K562 (cell line): ENCODE results near the gene ARID3A. TPM values are rescaled to one million over a fixed set of nuclear protein-coding genes. Genes with fewer than 3 reads are reported as not detected.

Experiments
- DNMT1 ChIP-seq: fragments of 450-650 bp; IDR thresholded peaks from 2 replicates; pipeline ENCODE4 v1.6.1; 2016; ENCODE audit warnings: antibody characterized with exemption, mild to moderate bottlenecking
- ELF2 ChIP-seq: fragments of 250-450 bp; sonication (Bioruptor Pico); IDR thresholded peaks from 2 replicates; pipeline ENCODE4 v1.5.0; 2021; ENCODE audit warnings: mild to moderate bottlenecking
- ESRRA ChIP-seq: fragments of 450-650 bp; IDR thresholded peaks from 2 replicates; pipeline ENCODE4 v1.6.1; 2014; ENCODE audit warnings: low read depth, mild to moderate bottlenecking, moderate library complexity, borderline replicate concordance
- FUS ChIP-seq: fragments of 200-400 bp; formaldehyde crosslinking; optimal IDR thresholded peaks from 2 replicates; pipeline ENCODE3; 2017; ENCODE audit warnings: low read depth, low read length
- HNRNPL ChIP-seq: fragments of 200-400 bp; formaldehyde crosslinking; IDR thresholded peaks from 2 replicates; pipeline ENCODE4 v1.6.1; 2017; ENCODE audit warnings: low read depth, mild to moderate bottlenecking, low read length
- MEIS2 ChIP-seq: fragments of 450-650 bp; IDR thresholded peaks from 2 replicates; pipeline ENCODE4 v1.6.1; 2014; ENCODE audit warnings: mild to moderate bottlenecking; ENCODE audit not compliant: partially characterized antibody
- MTA2 ChIP-seq: fragments of 450-650 bp; IDR thresholded peaks from 2 replicates; pipeline ENCODE4 v1.6.1; 2016; ENCODE audit warnings: low read depth
- NR4A1 ChIP-seq, 2 experiments: fragments of 250-450 bp in 1 of 2; fragments of 450-650 bp in 1 of 2; sonication (Bioruptor Pico) in 1 of 2; IDR thresholded peaks; 2 replicates each; pipeline versions ENCODE4 v1.4.0 to v1.6.1; 2016 to 2020; ENCODE audit warnings: mild to moderate bottlenecking in 2 of 2, missing compliant biosample characterization in 1 of 2, missing genetic modification characterization in 1 of 2, moderate library complexity in 1 of 2
- PHB2 ChIP-seq: fragments of 450-650 bp; IDR thresholded peaks from 2 replicates; pipeline ENCODE4 v1.6.1; 2017; ENCODE audit warnings: low read depth
- PHF20 ChIP-seq: fragments of 450-650 bp; IDR thresholded peaks from 2 replicates; pipeline ENCODE4 v1.6.1; 2018; ENCODE audit not compliant: partially characterized antibody
- PTBP1 ChIP-seq: fragments of 200-400 bp; formaldehyde crosslinking; IDR thresholded peaks from 2 replicates; pipeline ENCODE4 v1.6.1; 2017; ENCODE audit warnings: low read depth, low read length
- RBFOX2 ChIP-seq: fragments of 200-400 bp; formaldehyde crosslinking; IDR thresholded peaks from 2 replicates; pipeline ENCODE4 v1.6.1; 2017; ENCODE audit warnings: low read depth, mild to moderate bottlenecking, low read length, moderate library complexity
- RBM14 ChIP-seq: fragments of 200-400 bp; formaldehyde crosslinking; IDR thresholded peaks from 2 replicates; pipeline ENCODE4 v1.6.1; 2018; ENCODE audit warnings: low read depth, mild to moderate bottlenecking, low read length, moderate library complexity, borderline replicate concordance; ENCODE audit not compliant: insufficient read depth
- SAFB ChIP-seq: fragments of 200-400 bp; formaldehyde crosslinking; IDR thresholded peaks from 2 replicates; pipeline ENCODE4 v1.6.1; 2017; ENCODE audit warnings: low read depth, low read length, borderline replicate concordance
- SIN3A ChIP-seq, 2 experiments: fragments of 150-350 bp in 1 of 2; IDR thresholded peaks; 2 replicates each; pipeline ENCODE4 v1.6.1; 2011 to 2016; ENCODE audit warnings: borderline replicate concordance in 2 of 2, low read depth in 2 of 2, low read length in 2 of 2, mild to moderate bottlenecking in 2 of 2, moderate library complexity in 2 of 2; ENCODE audit not compliant: control insufficient read depth in 1 of 2
- SMARCA5 ChIP-seq: fragments of 450-650 bp; IDR thresholded peaks from 2 replicates; pipeline ENCODE4 v1.6.1; 2016
- SMC3 ChIP-seq: conservative IDR thresholded peaks from 2 replicates; pipeline ENCODE4 v1.6.1; 2011; ENCODE audit warnings: low read depth, low read length, improper control_type of control experiment; ENCODE audit not compliant: insufficient read depth
- TGIF2 ChIP-seq: sonication (generic); formaldehyde crosslinking; IDR thresholded peaks from 2 replicates; pipeline ENCODE4 v1.8.1; 2022; ENCODE audit warnings: mild to moderate bottlenecking, missing genetic modification reagents, moderate library complexity
- VEZF1 ChIP-seq: fragments of 200-800 bp; sonication (Bioruptor generic); IDR thresholded peaks from 2 replicates; pipeline ENCODE4 v1.6.1; 2017; ENCODE audit warnings: missing genetic modification characterization, missing compliant biosample characterization
- YBX1 ChIP-seq: fragments of 450-650 bp; IDR thresholded peaks from 2 replicates; pipeline ENCODE4 v1.7.1; 2016; ENCODE audit warnings: mild to moderate bottlenecking
- ZBTB11 ChIP-seq, 3 experiments: fragments of 200-800 bp in 1 of 3; fragments of 250-450 bp in 1 of 3; fragments of 450-650 bp in 1 of 3; sonication (Bioruptor Pico) in 1 of 3; sonication (Bioruptor generic) in 1 of 3; formaldehyde crosslinking in 1 of 3; IDR thresholded peaks; 2 replicates each; pipeline versions ENCODE4 v1.6.1 to v1.8.0; 2016 to 2022; ENCODE audit warnings: mild to moderate bottlenecking in 2 of 3, missing genetic modification characterization in 2 of 3, missing compliant biosample characterization in 1 of 3, moderate library complexity in 1 of 3
- ZNF263 ChIP-seq: sonication (generic); formaldehyde crosslinking; IDR thresholded peaks from 2 replicates; pipeline ENCODE4 v1.8.0; 2022; ENCODE audit warnings: mild to moderate bottlenecking, missing genetic modification reagents, borderline replicate concordance
- ZNF41 ChIP-seq: fragments of 250-450 bp; sonication (Bioruptor Pico); conservative IDR thresholded peaks from 2 replicates; pipeline ENCODE4 v1.4.0; 2020; ENCODE audit warnings: mild to moderate bottlenecking
- polyA plus RNA-seq, 8 experiments: library from polyadenylated mRNA; depleted of rRNA in 4 of 8; stranded (reverse) in 5 of 8; unstranded in 3 of 8; fragments of >200 nt; fragmentation: Nextera tagmentation in 2 of 8; fragmentation: Illumina TruSeq in 1 of 8; extraction: Ambion mirVana in 2 of 8; extraction: Trizol in 1 of 8; gene quantifications; 2 replicates each; pipeline versions ENCODE4 v1.2.1 to v1.2.3, GENCODE V29; 2011 to 2014; ENCODE audit warnings: inconsistent platforms in 1 of 8, missing spikeins in 1 of 8
- total RNA-seq, 7 experiments: library from RNA; depleted of rRNA in 6 of 7; stranded (reverse); fragments of >200 nt in 6 of 7; fragmentation: Illumina TruSeq in 2 of 7; extraction: Trizol in 2 of 7; gene quantifications; 2 replicates each; pipeline versions ENCODE4 v1.2.1 to v1.2.3, GENCODE V29; 2011 to 2021; ENCODE audit warnings: low replicate concordance in 1 of 7

Gene ARID3A
- total and polyA plus RNA-seq, 9 of the 15 experiments (the other 6 are each of a cell fraction or from before 2014, with no cell fraction given), result 1.4 to 118 (median 31.2) TPM

GRCh38 chr19:917323-918151, 8.3 kb upstream of the ARID3A start, which contains the start of gene KISS1R (continued):
- peak in 1 of 3 experiments; percentile 66; a peak in 1 of 6 replicates for TF ChIP-seq ZBTB11 (CRISPR knock-in tag; IDR thresholded peaks at IDR 0.05)
- peak; percentile 82 for TF ChIP-seq RBFOX2
- 0 out of 2 replicates have a peak, but pooled peaks have one; percentile 63 for TF ChIP-seq ESRRA
- no peak for TF ChIP-seq DNMT1
- TF ChIP-seq NR4A1 (CRISPR knock-in tag; IDR thresholded peaks at IDR 0.05), result no peak
- peak; percentile 51; the same call in 1 of the 2 replicates for TF ChIP-seq NR4A1 (tag; IDR thresholded peaks at IDR 0.05)
- TF ChIP-seq PHF20, result peak; percentile 50
- peak; percentile 57; the same call in 1 of the 2 replicates for TF ChIP-seq SAFB
- TF ChIP-seq ZNF263 (CRISPR knock-in tag), result peak; percentile 87
- no peak for TF ChIP-seq PHB2
- TF ChIP-seq SMARCA5, result peak; percentile 87
- TF ChIP-seq SIN3A (IDR thresholded peaks at IDR 0.05; ENCODE audit: borderline replicate concordance in 2 of 2, control insufficient read depth in 1 of 2, low read depth in 2 of 2, low read length in 2 of 2), result 0 out of 4 replicates have a peak, but pooled peaks have one; percentile 11 to 45
- peak; percentile 96 for TF ChIP-seq HNRNPL
- 0 out of 2 replicates have a peak, but pooled peaks have one; percentile 34 for TF ChIP-seq RBM14
- no peak for TF ChIP-seq YBX1
- TF ChIP-seq SMC3, result peak; percentile 72
- TF ChIP-seq MTA2, result no peak
- no peak for TF ChIP-seq ELF2 (CRISPR knock-in tag)
- TF ChIP-seq VEZF1 (CRISPR knock-in tag), result peak; percentile 88
- TF ChIP-seq PTBP1, result peak; percentile 89; the same call in 1 of the 2 replicates
- no peak for TF ChIP-seq ZNF41
- peak; percentile 82; the same call in 1 of the 2 replicates for TF ChIP-seq TGIF2
- no peak for TF ChIP-seq MEIS2
- TF ChIP-seq FUS, result no peak
